Measurements from ENCODE around the gene UGCG.

Gene UGCG

DNA sequence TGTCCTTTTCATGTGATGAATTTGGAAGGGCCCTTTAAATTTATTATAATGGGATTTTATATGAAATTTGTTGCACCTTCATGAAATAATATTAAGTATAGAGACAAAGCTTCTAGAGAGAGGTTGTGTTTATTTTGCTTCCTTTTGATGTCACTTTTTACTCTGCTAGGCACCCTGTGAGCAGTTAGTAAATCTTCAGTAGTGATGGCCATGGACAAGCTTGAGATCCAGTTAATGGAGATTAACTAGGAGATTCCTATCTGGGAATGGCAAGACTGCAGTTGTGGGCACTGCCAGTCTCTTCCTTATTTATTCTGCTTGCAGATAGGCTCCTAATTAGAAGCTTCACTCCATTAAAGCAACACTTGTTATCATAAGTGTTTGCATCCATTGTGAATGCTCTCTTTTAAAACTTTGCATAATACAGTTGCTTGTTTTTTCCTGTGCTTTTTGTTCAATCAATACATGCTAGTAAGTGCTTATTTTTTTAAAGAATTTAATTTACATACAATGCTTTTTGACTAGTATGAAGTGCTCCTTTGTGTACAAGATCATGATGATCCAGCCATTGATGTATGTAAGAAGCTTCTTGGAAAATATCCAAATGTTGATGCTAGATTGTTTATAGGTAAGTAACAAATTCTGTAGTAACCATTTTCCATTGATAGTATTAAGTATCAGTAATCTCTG lies 25.9 kb downstream of the UGCG start:
- Histone ChIP-seq H3F3A (ENCODE audit: insufficient read depth) (peaks cover 56% of the 10 kb centered on the region), H3K4me2 (ENCODE audit: low read depth, low read length, poor library complexity, severe bottlenecking) (no peak overlapping the region), H3K9ac (ENCODE audit: low read length) (no peak overlapping the region), H3K4me3 (ENCODE audit: insufficient read depth, low read length, poor library complexity, severe bottlenecking) (no peak overlapping the region), H3K27me3 (ENCODE audit: low read length) (no peaks in the 10 kb centered on the region), H3K9me3 (ENCODE audit: insufficient read depth, low read length) (no peaks in the 10 kb centered on the region), H3K36me3 (ENCODE audit: low read length) (peaks cover 18% of the 10 kb centered on the region), H4K20me1 (ENCODE audit: low read depth, low read length) (no peaks in the 10 kb centered on the region), H3K9me2 (replicated peaks; ENCODE audit: insufficient read depth, low read length) (no peaks in the 10 kb centered on the region), H2AFZ (ENCODE audit: low read depth, low read length, severe bottlenecking) (no peak overlapping the region), H3K27ac (ENCODE audit: low read depth, low read length) (peak overlapping the region; percentile 25; the same call in 1 of the 2 replicates), H3K79me2 (ENCODE audit: insufficient read depth, low read length) (peaks cover 62% of the 10 kb centered on the region)
- TF ChIP-seq EZH2phosphoT487 (conservative IDR thresholded peaks at IDR 0.05; ENCODE audit: low read length) = no peak
- TF ChIP-seq, protein P1, sequence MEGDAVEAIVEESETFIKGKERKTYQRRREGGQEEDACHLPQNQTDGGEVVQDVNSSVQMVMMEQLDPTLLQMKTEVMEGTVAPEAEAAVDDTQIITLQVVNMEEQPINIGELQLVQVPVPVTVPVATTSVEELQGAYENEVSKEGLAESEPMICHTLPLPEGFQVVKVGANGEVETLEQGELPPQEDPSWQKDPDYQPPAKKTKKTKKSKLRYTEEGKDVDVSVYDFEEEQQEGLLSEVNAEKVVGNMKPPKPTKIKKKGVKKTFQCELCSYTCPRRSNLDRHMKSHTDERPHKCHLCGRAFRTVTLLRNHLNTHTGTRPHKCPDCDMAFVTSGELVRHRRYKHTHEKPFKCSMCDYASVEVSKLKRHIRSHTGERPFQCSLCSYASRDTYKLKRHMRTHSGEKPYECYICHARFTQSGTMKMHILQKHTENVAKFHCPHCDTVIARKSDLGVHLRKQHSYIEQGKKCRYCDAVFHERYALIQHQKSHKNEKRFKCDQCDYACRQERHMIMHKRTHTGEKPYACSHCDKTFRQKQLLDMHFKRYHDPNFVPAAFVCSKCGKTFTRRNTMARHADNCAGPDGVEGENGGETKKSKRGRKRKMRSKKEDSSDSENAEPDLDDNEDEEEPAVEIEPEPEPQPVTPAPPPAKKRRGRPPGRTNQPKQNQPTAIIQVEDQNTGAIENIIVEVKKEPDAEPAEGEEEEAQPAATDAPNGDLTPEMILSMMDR (IDR thresholded peaks at IDR 0.05; ENCODE audit: insufficient read depth, low read length, poor library complexity, severe bottlenecking) = no peak

DNA sequence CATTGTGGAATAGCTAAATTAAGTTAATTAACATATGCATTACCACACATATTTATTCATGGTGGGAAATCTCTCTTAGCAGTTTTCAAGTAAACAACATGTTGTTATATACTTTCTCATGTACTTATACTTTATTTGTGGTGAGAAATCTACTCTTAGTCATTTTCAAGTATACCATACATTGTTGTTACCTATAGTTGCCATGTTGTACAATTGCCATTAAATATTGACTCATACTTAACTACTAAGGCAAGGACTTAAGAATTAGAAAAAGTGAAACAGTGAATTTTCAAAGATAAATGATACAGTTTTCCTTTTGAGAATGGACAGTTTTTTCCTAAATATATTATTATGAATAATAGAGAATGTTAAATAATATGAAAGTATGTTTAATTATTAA lies 27.7 kb downstream of the UGCG start:
- H2AFZ ChIP-seq (ENCODE audit: low read depth, low read length, severe bottlenecking) = no peak overlapping the region
- H3K27me3 ChIP-seq (ENCODE audit: low read length) = no peaks in the 10 kb centered on the region
- H3K36me3 ChIP-seq (ENCODE audit: low read length) = peaks cover 31% of the 10 kb centered on the region
- H3K4me2 ChIP-seq (ENCODE audit: low read depth, low read length, poor library complexity, severe bottlenecking) = no peak overlapping the region
- H3K4me3 ChIP-seq (ENCODE audit: insufficient read depth, low read length, poor library complexity, severe bottlenecking) = no peak overlapping the region
- H3K79me2 ChIP-seq (ENCODE audit: insufficient read depth, low read length) = peaks cover 54% of the 10 kb centered on the region
- H3K9me2 ChIP-seq (replicated peaks; ENCODE audit: insufficient read depth, low read length) = no peaks in the 10 kb centered on the region
- no peaks in the 10 kb centered on the region for H4K20me1 ChIP-seq (ENCODE audit: low read depth, low read length)
- H3K27ac ChIP-seq (ENCODE audit: low read depth, low read length) = peak overlapping the region; percentile 84; the same call in 1 of the 2 replicates
- peaks cover 56% of the 10 kb centered on the region for H3F3A ChIP-seq (ENCODE audit: insufficient read depth)
- H3K9me3 ChIP-seq (ENCODE audit: insufficient read depth, low read length) = no peaks in the 10 kb centered on the region
- H3K9ac ChIP-seq (ENCODE audit: low read length) = no peak overlapping the region
- TF ChIP-seq, protein P1 (IDR thresholded peaks at IDR 0.05; ENCODE audit: insufficient read depth, low read length, poor library complexity, severe bottlenecking) = no peak
- TF ChIP-seq EZH2phosphoT487 (conservative IDR thresholded peaks at IDR 0.05; ENCODE audit: low read length) = no peak

DNA sequence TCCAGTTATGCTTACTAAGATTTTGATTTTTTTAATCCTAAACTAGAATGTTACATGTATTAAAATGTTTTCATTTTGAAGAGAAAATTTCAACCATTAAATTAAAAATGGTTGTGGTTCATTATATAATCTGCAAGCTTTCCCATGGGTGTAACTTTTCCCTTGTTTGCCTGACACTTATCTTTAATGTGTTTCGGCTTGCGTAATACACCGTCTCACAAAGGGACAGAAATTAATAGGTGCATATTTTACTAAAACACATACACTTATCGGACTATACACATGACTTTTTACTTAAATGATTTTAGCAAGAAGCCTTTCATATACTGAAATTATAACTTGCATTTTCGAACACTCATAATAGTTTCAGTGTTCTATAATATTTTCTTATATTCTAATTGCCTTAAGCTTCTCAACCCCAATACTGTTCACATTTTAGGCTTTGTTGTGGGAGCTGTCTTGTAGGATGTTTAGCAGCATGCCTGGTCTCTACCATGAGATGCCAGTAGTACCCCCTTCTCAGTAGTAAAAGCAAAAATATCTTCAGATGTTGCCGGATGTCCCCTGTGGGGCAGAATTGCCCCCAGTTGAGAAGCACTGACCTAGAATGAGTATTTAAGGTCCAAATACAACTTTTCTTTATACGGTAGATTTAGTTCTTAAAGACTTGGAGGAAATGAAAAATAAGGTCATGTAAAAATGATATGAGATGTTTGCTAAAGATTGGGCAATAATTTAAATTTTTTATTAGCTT lies 28.6 kb downstream of the UGCG start:
- H3K79me2 ChIP-seq (ENCODE audit: insufficient read depth, low read length) = peaks cover 46% of the 10 kb centered on the region
- H3K9me2 ChIP-seq (replicated peaks; ENCODE audit: insufficient read depth, low read length) = no peaks in the 10 kb centered on the region
- peaks cover 54% of the 10 kb centered on the region for H3F3A ChIP-seq (ENCODE audit: insufficient read depth)

More for the DNA sequence above, 28.6 kb downstream of the UGCG start:
- Histone ChIP-seq H3K27me3 (ENCODE audit: low read length) (no peaks in the 10 kb centered on the region), H3K9ac (ENCODE audit: low read length) (no peak overlapping the region), H4K20me1 (ENCODE audit: low read depth, low read length) (no peaks in the 10 kb centered on the region), H3K4me2 (ENCODE audit: low read depth, low read length, poor library complexity, severe bottlenecking) (peak overlapping the region; percentile 41), H3K4me3 (ENCODE audit: insufficient read depth, low read length, poor library complexity, severe bottlenecking) (no peak overlapping the region), H3K9me3 (ENCODE audit: insufficient read depth, low read length) (no peaks in the 10 kb centered on the region), H2AFZ (ENCODE audit: low read depth, low read length, severe bottlenecking) (no peak overlapping the region), H3K36me3 (ENCODE audit: low read length) (peaks cover 38% of the 10 kb centered on the region), H3K27ac (ENCODE audit: low read depth, low read length) (peak overlapping the region; percentile 84)
- TF ChIP-seq, protein P1 (IDR thresholded peaks at IDR 0.05; ENCODE audit: insufficient read depth, low read length, poor library complexity, severe bottlenecking) = no peak
- TF ChIP-seq EZH2phosphoT487 (conservative IDR thresholded peaks at IDR 0.05; ENCODE audit: low read length) = no peak

All from SU-DHL-6 (cell line).